ENCODE results near the gene TMEM18.

TMEM18 gene

GRCh38 chr2:691821-692761 lies 14.9 kb upstream of the TMEM18 start:
- Histone ChIP-seq H3K27ac (no peak overlapping the region), H3K4me3 (ENCODE audit: low read depth, low read length) (no peak overlapping the region)

GRCh38 chr2:690799-691198 lies 13.6 kb upstream of the TMEM18 start:
- Histone ChIP-seq H3K36me3 (no peaks in the 10 kb centered on the region), H3K27me3 (ENCODE audit: insufficient read depth, low read depth, severe bottlenecking) (no peaks in the 10 kb centered on the region), H3K27ac (no peak overlapping the region), H3K9me3 (ENCODE audit: severe bottlenecking) (peaks cover 4% of the 10 kb centered on the region), H3K4me3 (ENCODE audit: low read depth, low read length) (no peak overlapping the region)
- DNase-seq = no peak
- TF ChIP-seq CTCF (IDR thresholded peaks at IDR 0.05; ENCODE audit: low read depth, low read length) = no peak

More at GRCh38 chr2:691821-692761, 14.9 kb upstream of the TMEM18 start:
- no peak for DNase-seq
- Histone ChIP-seq H3K36me3 (no peaks in the 10 kb centered on the region), H3K27me3 (ENCODE audit: insufficient read depth, low read depth, severe bottlenecking) (no peaks in the 10 kb centered on the region), H3K9me3 (ENCODE audit: severe bottlenecking) (no peaks in the 10 kb centered on the region)
- TF ChIP-seq CTCF (IDR thresholded peaks at IDR 0.05; ENCODE audit: low read depth, low read length) = no peak

- H3K27ac ChIP-seq = no peak overlapping the region
- no peaks in the 10 kb centered on the region for H3K27me3 ChIP-seq (ENCODE audit: insufficient read depth, low read depth, severe bottlenecking)
- peaks cover 12% of the 10 kb centered on the region for H3K9me3 ChIP-seq (ENCODE audit: severe bottlenecking)
Observed at GRCh38 chr2:689877-690510, 12.8 kb upstream of the TMEM18 start.

GRCh38 chr2:689237-689636 lies 12.0 kb upstream of the TMEM18 start:
- TF ChIP-seq CTCF (IDR thresholded peaks at IDR 0.05; ENCODE audit: low read depth, low read length) = no peak
- Histone ChIP-seq H3K27ac (no peak overlapping the region), H3K9me3 (ENCODE audit: severe bottlenecking) (peaks cover 14% of the 10 kb centered on the region), H3K27me3 (ENCODE audit: insufficient read depth, low read depth, severe bottlenecking) (no peaks in the 10 kb centered on the region), H3K4me3 (ENCODE audit: low read depth, low read length) (no peak overlapping the region), H3K36me3 (no peaks in the 10 kb centered on the region)
- no peak for DNase-seq

More at GRCh38 chr2:689877-690510, 12.8 kb upstream of the TMEM18 start:
- no peak overlapping the region for H3K4me3 ChIP-seq (ENCODE audit: low read depth, low read length)
- no peak for TF ChIP-seq CTCF (IDR thresholded peaks at IDR 0.05; ENCODE audit: low read depth, low read length)
- no peak for DNase-seq
- no peaks in the 10 kb centered on the region for H3K36me3 ChIP-seq

GRCh38 chr2:688504-689076 lies 11.4 kb upstream of the TMEM18 start:
- no peak overlapping the region for H3K4me3 ChIP-seq (ENCODE audit: low read depth, low read length)
- no peak for TF ChIP-seq CTCF (IDR thresholded peaks at IDR 0.05; ENCODE audit: low read depth, low read length)
- no peak for DNase-seq
- peaks cover 16% of the 10 kb centered on the region for H3K9me3 ChIP-seq (ENCODE audit: severe bottlenecking)
- no peaks in the 10 kb centered on the region for H3K36me3 ChIP-seq
- no peaks in the 10 kb centered on the region for H3K27me3 ChIP-seq (ENCODE audit: insufficient read depth, low read depth, severe bottlenecking)
- no peak overlapping the region for H3K27ac ChIP-seq

Measured in WERI-Rb-1 (cell line).